Mesothelial cell of epicardium (in vitro differentiated cells): ENCODE measurements around the gene R3HDM2. TPM values are rescaled to one million over a fixed set of nuclear protein-coding genes. Genes with fewer than 3 reads are reported as not detected.

Experiments used
- DNase-seq, 2 experiments: peaks; one replicate each; pipeline ENCODE4 v3.0.0; 2021; ENCODE audit warnings: low spot score in 2 of 2; ENCODE audit not compliant: unreplicated experiment in 2 of 2
- H3K27ac Mint-ChIP-seq: 2 replicates; pipeline ENCODE4 v1.8.0; 2021; ENCODE audit warnings: mixed read lengths
- H3K27me3 Mint-ChIP-seq: 2 replicates; pipeline ENCODE4 v1.8.0; 2021; ENCODE audit warnings: low read depth, mixed read lengths
- H3K36me3 Mint-ChIP-seq: 2 replicates; pipeline ENCODE4 v1.8.0; 2021; ENCODE audit warnings: mixed read lengths
- H3K4me1 Mint-ChIP-seq: 2 replicates; pipeline ENCODE4 v1.8.0; 2021; ENCODE audit warnings: mixed read lengths
- H3K4me3 Mint-ChIP-seq: 2 replicates; pipeline ENCODE4 v1.8.0; 2021; ENCODE audit warnings: mild to moderate bottlenecking, moderate library complexity, mixed read lengths
- H3K9me3 Mint-ChIP-seq: 2 replicates; pipeline ENCODE4 v1.8.0; 2021; ENCODE audit warnings: mixed read lengths
- CTCF ChIP-seq: fragments of 200-600 bp; sonication (generic); IDR thresholded peaks from one replicate; pipeline ENCODE4 v1.5.0; 2021; ENCODE audit warnings: antibody characterized with exemption; ENCODE audit not compliant: unreplicated experiment
- total RNA-seq: library from RNA; stranded (reverse); gene quantifications from 3 replicates; pipeline ENCODE4 v1.2.1, GENCODE V29; 2021

R3HDM2 gene
- total RNA-seq, 1 donor from 2014 or later: 111 TPM

DNA sequence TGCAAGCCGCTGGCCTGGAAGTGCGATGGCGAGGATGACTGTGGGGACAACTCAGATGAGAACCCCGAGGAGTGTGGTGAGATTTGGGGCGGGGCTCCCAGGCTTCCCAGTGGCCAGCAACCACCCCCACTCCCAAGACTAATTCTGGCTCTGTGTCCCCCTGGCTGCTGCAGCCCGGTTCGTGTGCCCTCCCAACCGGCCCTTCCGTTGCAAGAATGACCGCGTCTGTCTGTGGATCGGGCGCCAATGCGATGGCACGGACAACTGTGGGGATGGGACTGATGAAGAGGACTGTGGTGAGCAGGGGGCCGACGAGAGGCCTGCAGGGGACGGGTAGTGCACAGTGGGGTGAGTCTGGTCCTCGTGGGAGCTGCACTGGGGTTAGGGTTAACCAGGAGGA, 226.4 kb downstream of the R3HDM2 start:
- no peak for TF ChIP-seq CTCF
- Mint-ChIP-seq H3K4me3 (no peak overlapping the region), H3K27ac (no peak overlapping the region), H3K4me1 (no peaks in the 10 kb centered on the region), H3K27me3 (no peaks in the 10 kb centered on the region), H3K9me3 (no peaks in the 10 kb centered on the region), H3K36me3 (peaks cover 28% of the 10 kb centered on the region)
- no peak for DNase-seq

DNA sequence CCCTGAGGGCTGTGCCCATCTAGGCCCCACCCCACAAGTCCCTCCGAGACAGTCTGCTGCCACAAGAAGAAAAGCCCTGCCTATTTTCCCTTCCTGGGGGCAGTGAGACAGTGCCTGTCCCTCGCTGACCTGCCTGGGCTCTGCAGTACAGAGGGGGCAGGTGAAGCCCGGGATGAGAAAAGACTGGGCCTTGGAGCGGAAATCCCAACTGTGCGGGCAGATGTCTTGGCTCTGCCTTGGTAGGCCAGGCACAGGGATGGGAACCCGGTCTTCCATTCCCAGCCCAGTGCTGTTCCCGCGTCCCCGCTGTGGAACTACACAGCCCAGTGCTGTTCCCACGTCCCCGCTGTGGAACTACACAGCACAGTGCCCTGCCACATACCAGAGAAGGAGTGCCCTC, 227.1 kb downstream of the R3HDM2 start:
- Mint-ChIP-seq H3K9me3 (no peaks in the 10 kb centered on the region), H3K27ac (no peak overlapping the region), H3K36me3 (peaks cover 24% of the 10 kb centered on the region), H3K4me3 (no peak overlapping the region), H3K4me1 (no peaks in the 10 kb centered on the region), H3K27me3 (no peaks in the 10 kb centered on the region)
- TF ChIP-seq CTCF: no peak
- no peak for DNase-seq

Other genes starting within 250 kb of the R3HDM2 start
- gene NXPH4, start 214.2 kb downstream of the R3HDM2 start, total RNA-seq: 3.3 to 3.8 TPM (median 3.6 TPM) in 3 replicates
- gene SHMT2, start 201.3 kb downstream of the R3HDM2 start, total RNA-seq: 78.7 to 83.7 TPM (median 78.8 TPM) in 3 replicates
- 9.8 to 11.3 TPM (median 10.6 TPM) in 3 replicates for gene STAC3, start 179.9 kb downstream of the R3HDM2 start, total RNA-seq
- gene INHBC, start 3.7 kb upstream of the R3HDM2 start, total RNA-seq: 0.24 to 0.32 TPM (median 0.31 TPM) in 3 replicates
- gene INHBE, start 24.3 kb upstream of the R3HDM2 start, total RNA-seq: 0.09 TPM in 1 of 3 replicates, not detected in the others
- gene GLI1, start 28.7 kb upstream of the R3HDM2 start, total RNA-seq: 6.0 to 10.1 TPM (median 8.4 TPM) in 3 replicates
- 0.90 to 1.1 TPM in 2 of 3 replicates, not detected in the other for gene ARHGAP9, start 48.8 kb upstream of the R3HDM2 start, total RNA-seq
- gene MARS1, start 57.0 kb upstream of the R3HDM2 start, total RNA-seq: 163 to 192 TPM (median 177 TPM) in 3 replicates
- gene DDIT3, start 89.5 kb upstream of the R3HDM2 start, total RNA-seq: 15.6 to 18.6 TPM (median 17.2 TPM) in 3 replicates
- gene MBD6, start 91.8 kb upstream of the R3HDM2 start, total RNA-seq: 113 to 121 TPM (median 118 TPM) in 3 replicates
- gene DCTN2, start 116.1 kb upstream of the R3HDM2 start, total RNA-seq: 102 to 103 TPM (median 102 TPM) in 3 replicates
- gene KIF5A, start 119.0 kb upstream of the R3HDM2 start, total RNA-seq: 0.40 to 0.69 TPM (median 0.59 TPM) in 3 replicates
- 23.4 to 24.2 TPM (median 23.7 TPM) in 3 replicates for gene PIP4K2C, start 160.1 kb upstream of the R3HDM2 start, total RNA-seq
- gene DTX3, start 173.8 kb upstream of the R3HDM2 start, total RNA-seq: 88.3 to 93.6 TPM (median 90.0 TPM) in 3 replicates
- 60.4 to 65.0 TPM (median 62.4 TPM) in 3 replicates for gene ARHGEF25, start 180.4 kb upstream of the R3HDM2 start, total RNA-seq
- 0.34 to 0.78 TPM (median 0.35 TPM) in 3 replicates for gene B4GALNT1, start 202.2 kb upstream of the R3HDM2 start, total RNA-seq